ENCODE measurements around the gene RAB36.

RAB36 gene

GRCh38 chr22:23122216-23122957 lies 22.9 kb upstream of the RAB36 start:
- H3K4me3 ChIP-seq (ENCODE audit: low read length): no peak overlapping the region
- TF ChIP-seq CTCF (IDR thresholded peaks at IDR 0.05; ENCODE audit: insufficient read depth, low read depth, low read length, missing control alignments): no peak
- no peak for DNase-seq (ENCODE audit: low read depth)

- no peak for DNase-seq (ENCODE audit: low read depth)
- H3K4me3 ChIP-seq (ENCODE audit: low read length): no peak overlapping the region
- no peak for TF ChIP-seq CTCF (IDR thresholded peaks at IDR 0.05; ENCODE audit: insufficient read depth, low read depth, low read length, missing control alignments)
Observed at GRCh38 chr22:23122992-23123803, 22.1 kb upstream of the RAB36 start.

GRCh38 chr22:23123804-23124254 lies 21.4 kb upstream of the RAB36 start:
- H3K4me3 ChIP-seq (ENCODE audit: low read length): no peak overlapping the region
- DNase-seq (ENCODE audit: low read depth): no peak
- no peak for TF ChIP-seq CTCF (IDR thresholded peaks at IDR 0.05; ENCODE audit: insufficient read depth, low read depth, low read length, missing control alignments)

- TF ChIP-seq CTCF (IDR thresholded peaks at IDR 0.05; ENCODE audit: insufficient read depth, low read depth, low read length, missing control alignments): no peak
Observed at GRCh38 chr22:23124611-23125511, 20.4 kb upstream of the RAB36 start.

GRCh38 chr22:23125512-23126103 lies 19.7 kb upstream of the RAB36 start:
- H3K4me3 ChIP-seq (ENCODE audit: low read length): no peak overlapping the region
- no peak for DNase-seq (ENCODE audit: low read depth)
- no peak for TF ChIP-seq CTCF (IDR thresholded peaks at IDR 0.05; ENCODE audit: insufficient read depth, low read depth, low read length, missing control alignments)

More at GRCh38 chr22:23124611-23125511, 20.4 kb upstream of the RAB36 start:
- no peak overlapping the region for H3K4me3 ChIP-seq (ENCODE audit: low read length)
- DNase-seq (ENCODE audit: low read depth): no peak
